Skeletal muscle cell (primary cell): ENCODE measurements around the gene KRTAP1-3.
"Not testable (repeated sequence)": the region's sequence is repeated elsewhere in the genome, so short reads cannot be mapped to it uniquely, and the experiment has no call there.

Source experiments
- DNase-seq: peaks from one replicate; pipeline ENCODE4 v3.0.0-alpha.2; 2010; ENCODE audit warnings: low read depth
- H3K4me3 ChIP-seq: 2 replicates; pipeline ENCODE4 v1.5.1; 2011; ENCODE audit warnings: low read depth, mild to moderate bottlenecking, control low read depth, low read length, moderate library complexity

The KRTAP1-3 gene, protein sequence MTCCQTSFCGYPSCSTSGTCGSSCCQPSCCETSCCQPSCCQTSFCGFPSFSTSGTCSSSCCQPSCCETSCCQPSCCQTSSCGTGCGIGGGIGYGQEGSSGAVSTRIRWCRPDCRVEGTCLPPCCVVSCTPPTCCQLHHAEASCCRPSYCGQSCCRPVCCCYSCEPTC

DNA sequence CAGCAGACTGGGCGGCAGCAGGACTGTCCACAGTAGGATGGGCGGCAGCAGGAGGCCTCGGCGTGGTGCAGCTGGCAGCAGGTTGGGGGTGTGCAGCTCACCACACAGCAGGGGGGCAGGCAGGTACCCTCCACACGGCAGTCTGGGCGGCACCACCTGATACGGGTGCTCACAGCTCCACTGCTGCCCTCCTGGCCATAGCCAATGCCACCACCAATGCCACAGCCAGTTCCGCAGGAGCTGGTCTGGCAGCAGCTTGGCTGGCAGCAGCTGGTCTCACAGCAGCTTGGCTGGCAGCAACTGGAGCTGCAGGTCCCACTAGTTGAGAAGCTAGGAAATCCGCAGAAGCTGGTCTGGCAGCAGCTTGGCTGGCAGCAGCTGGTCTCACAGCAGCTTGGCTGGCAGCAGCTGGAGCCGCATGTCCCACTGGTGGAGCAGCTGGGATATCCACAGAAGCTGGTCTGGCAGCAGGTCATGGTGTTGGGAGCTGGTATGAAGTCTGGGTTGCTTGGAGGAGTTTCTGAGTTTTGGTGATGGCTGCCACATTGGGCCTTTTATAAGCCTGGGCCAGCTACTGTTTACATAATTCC is at the start of gene KRTAP1-3:
TSS of gene KRTAP1-3 (minus strand) at position 529 of the 590 bp plus-strand sequence. CDS start at position 476, 53 bp downstream.
- DNase-seq, H3K4me3 ChIP-seq: not testable (repeated sequence)

DNA sequence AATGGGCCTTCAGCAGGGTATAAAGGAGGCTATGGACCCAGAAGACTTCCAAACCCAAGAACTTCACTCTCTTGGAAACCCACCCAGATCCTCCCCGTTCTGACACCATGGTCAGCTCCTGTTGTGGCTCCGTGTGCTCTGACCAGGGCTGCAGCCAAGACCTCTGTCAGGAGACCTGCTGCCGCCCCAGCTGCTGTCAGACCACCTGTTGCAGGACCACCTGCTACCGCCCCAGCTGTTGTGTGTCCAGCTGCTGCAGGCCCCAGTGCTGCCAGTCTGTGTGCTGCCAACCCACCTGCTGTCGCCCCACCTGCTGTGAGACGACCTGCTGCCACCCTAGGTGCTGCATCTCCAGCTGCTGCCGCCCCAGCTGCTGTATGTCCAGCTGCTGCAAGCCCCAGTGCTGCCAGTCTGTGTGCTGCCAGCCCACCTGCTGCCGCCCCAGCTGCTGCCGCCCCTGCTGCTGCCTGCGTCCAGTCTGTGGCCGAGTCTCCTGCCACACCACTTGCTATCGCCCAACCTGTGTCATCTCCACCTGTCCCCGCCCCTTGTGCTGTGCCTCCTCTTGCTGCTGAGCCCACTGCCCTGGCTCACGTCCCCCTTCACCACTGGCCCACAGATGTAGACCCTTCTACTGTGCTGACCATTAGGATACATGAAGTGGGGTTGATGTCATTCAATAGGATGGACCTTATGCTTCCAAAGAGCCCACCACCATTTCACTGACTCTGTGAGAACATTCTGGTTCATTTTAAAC is 49.6 kb upstream of the KRTAP1-3 start, which contains the start of gene KRTAP4-7:
TSS of gene KRTAP4-7 (plus strand) at position 51 of the 757 bp plus-strand sequence. CDS start at position 108, 57 bp downstream.
- not testable (repeated sequence) for DNase-seq, H3K4me3 ChIP-seq

DNA sequence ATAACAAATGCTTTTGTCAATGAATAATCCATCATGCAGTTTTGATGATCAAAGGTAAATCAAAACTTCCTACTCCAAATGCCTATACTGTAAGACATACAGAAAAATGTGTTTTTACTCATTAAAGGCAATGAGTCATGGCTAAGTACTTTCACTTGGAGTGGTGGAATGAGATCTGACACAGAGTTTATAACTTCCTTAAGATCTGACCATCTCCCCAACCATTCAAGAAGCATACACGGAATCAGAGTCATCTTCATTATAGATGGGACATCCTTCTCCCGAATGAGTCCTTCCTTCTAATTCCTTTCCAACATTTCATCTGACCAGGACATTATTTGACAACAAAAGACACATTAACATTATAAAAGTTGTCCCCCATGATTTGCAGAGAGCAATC is 48.8 kb upstream of the KRTAP1-3 start:
- not testable (repeated sequence) for H3K4me3 ChIP-seq, DNase-seq

DNA sequence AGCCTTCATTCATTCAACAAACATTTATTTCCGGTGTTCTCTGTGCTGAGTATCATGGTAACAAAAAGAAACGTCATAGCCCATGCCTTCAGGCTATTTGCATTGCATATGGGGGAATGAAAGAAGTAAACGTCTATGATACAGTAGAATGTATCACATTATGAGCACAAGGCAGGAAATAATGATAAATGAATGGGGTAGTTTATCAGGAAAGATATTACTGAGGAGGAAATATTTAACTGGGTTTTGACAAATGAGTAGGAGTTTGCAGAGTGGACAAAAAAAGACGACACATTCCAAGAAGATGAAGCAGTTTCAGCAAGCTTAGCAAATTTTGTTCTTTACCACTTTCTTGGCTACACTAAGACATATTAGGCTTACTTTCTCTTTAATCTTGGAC is 48.0 kb upstream of the KRTAP1-3 start:
- H3K4me3 ChIP-seq = no peak overlapping the region
- no peak for DNase-seq

DNA sequence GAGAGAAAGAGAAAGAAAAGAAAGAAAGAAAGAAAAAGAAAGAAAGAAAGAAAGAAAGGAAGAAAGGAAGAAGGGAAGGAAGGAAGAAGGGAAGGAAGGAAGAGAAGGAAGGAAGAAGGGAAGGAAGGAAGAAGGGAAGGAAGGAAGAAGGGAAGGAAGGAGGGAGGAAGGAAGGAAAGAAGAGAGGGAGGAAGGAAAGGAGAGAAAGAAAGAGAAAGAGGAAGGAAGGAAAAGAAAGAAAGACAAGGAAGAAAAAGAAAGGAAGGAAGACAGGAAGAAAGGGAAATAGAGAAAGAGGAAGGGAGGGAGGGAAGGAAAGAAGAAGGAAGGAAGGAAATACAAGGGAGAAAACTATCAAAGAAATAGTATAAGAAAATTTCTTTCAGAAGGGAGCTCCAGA is 42.1 kb upstream of the KRTAP1-3 start:
- H3K4me3 ChIP-seq = no peak overlapping the region
- DNase-seq = no peak

DNA sequence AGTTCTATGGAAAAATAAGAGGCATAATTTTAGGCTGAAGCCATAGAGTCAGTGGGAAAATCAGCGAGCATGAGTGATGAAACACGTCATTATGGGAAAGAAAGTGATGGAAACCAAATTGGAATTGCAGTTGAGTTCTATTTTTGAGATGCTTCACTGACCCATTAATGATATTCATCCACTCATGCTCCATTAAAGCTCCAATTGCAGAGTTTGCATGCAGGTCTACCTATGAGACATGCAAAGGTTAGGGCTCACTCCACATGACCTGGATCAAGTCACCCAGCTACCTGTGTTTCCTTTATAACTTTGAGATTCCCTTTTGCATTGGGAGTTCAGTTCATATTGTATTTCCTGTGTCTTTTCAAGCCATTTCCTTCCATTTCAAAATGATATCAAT is 39.0 kb upstream of the KRTAP1-3 start:
- no peak overlapping the region for H3K4me3 ChIP-seq
- DNase-seq = no peak

DNA sequence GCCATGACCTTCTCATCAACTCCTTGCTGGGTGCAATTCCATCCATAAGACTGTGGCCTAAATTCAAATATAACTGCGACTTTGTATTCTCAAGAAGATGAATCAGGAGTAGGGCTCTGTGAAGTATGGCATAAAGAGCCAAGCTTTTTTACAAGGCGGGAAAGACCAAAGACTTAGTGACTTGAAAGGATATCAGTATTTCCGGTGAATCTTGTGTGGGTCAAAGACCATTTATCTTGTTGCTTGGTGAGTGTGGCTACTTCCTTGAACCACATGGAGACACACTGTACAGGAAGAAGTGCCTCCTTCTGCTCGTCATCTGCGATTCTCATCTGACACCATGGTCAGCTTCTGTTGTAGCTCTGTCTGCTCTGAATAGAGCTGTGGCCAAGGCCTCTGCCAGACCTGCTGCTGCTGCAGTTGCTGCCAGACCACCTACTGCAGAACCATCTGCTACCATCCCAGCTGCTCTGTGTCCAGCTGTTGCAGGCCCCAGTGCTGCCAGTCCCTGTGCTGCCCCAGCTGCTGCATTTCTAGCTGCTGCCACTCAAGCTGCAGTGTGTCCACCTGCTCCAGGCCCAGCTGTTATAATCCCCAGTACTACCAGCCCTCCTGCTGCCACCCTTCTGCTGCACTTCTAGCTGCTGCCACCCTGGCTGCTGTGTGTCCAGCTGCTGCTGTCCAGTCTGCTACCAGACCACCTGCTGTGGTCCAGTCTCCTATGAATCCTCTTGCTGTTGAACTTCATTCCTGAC is 37.1 kb upstream of the KRTAP1-3 start:
- peak; percentile 64 for DNase-seq
- H3K4me3 ChIP-seq = no peak overlapping the region

DNA sequence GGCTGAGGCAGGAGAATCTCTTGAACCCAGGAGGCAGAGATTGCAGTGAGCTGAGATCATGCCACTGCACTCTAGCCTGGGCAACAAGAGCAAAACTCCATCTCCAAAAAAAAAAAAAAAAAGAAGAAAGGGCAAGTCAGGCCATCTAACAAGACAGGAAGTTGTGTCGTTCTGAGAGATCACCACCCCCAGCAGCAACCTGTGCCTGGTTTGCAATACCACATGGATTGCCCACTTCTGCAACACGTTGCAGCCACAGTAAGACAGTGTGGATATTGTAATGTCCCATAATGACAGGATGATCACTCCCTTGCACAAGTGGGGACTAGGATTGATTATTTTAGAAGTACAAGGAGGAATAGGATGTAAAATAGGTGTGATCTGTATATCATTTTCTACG is 34.4 kb upstream of the KRTAP1-3 start:
- no peak overlapping the region for H3K4me3 ChIP-seq
- DNase-seq = no peak

DNA sequence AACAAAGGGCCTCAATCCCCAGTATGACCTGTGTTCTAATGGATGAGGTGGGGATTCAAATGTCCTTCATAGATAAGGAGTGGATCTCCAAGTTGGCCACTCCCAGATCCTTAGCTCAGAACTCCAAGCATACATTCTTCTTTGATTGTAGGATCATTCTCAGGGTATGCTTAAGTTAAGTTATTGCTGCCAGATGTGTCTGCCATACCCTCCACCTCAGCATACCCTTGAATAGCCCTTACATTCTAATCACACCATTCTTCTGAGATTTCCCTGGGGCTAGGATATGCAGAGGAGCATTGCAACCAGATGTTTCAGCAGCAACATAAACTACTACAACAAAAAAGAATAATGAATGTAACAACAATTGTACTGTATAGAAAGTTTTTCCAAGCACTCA is 32.6 kb upstream of the KRTAP1-3 start:
- H3K4me3 ChIP-seq = no peak overlapping the region
- no peak for DNase-seq

DNA sequence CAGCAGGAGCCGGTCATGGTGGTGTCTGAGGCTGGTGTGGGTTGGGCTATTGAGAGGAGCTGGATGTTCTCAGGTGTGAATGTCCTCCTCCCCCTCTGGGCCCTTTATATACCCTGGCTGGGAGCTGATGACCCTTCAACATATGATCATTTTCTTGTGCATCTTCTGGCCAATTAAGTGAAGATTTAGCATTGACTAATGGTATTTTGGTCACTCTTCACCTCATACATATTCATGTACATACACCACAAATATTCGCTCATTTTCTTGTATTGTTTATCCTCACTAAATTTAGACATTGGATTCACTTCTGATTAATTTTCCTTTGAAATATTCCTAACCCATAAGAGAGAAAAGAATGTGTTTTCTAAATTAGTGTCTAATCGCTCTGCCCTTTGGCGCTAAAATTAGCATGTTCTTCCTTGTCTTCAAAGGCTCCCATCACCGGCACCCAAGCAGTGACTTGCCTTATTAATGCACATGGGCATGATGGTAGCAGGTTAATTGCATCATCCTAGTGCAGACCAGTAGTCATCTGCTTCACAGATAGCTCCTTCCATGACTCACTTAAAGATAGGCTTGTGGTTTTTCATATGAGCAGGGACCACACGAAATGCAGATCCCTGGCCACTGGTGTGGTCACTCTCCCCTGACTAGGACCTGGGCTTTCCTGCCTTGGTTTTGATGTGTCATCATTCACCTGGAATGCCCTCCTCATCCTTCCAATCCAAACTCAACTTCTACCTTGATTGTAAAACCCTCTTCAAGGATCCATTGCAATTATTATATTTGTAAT is 31.4 kb upstream of the KRTAP1-3 start, which contains the start of gene KRTAP2-4:
TSS of gene KRTAP2-4 (minus strand) at position 51 of the 796 bp plus-strand sequence. CDS start at position 17, 34 bp downstream.
- DNase-seq = peak; percentile 71
- no peak within 1 kb of the TSS for H3K4me3 ChIP-seq

DNA sequence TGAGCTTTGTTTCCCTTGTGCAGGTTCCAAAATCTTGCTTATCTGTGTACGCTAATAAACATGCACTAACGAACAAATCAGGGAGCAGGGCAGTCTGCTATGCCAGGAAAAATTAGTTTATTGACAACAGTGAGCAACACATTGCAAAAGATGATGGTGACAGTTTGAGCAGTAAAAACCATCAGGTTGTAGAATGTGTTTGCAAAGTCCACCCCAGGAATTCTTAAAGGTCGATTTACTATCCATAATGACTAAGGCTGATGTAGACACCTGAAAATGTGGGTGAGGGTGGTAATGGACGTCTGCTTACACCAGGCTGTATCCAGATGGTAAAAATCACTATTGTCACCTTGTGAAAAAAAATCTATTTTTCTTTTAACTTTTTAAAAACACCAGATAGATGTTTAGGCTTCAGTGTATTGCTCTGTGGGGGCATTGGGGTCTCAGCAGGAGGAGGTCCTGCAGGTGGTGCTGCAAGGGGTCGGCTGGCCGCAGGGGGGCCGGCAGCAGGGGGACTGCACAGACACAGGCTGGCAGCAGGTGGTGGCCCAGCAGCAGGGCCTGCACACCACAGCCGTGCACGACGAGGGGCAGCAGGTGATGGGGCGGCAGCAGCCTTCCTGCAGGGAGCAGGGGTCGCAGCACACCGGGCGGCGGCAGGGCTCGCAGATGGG is 30.5 kb upstream of the KRTAP1-3 start:
- H3K4me3 ChIP-seq, DNase-seq: not testable (repeated sequence)

DNA sequence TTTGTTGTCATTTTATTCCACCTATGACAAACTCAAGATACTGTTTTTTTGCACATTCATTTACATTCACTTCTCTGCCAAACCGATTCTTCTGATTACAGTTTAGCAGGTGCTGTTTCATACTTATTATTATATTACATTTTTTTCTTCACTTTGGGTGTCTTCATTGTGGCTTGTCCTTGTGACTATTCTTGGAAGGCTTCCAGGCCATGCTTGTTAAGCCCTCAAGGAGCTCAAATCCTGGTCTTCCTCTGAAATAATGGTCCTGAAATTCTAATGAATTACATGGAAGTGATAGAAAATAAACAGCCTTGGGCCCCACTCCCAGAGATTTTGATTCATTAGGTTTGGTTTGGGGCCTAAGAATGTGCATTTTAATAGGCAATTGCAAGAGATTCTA is 29.6 kb upstream of the KRTAP1-3 start:
- H3K4me3 ChIP-seq = no peak overlapping the region
- no peak for DNase-seq

DNA sequence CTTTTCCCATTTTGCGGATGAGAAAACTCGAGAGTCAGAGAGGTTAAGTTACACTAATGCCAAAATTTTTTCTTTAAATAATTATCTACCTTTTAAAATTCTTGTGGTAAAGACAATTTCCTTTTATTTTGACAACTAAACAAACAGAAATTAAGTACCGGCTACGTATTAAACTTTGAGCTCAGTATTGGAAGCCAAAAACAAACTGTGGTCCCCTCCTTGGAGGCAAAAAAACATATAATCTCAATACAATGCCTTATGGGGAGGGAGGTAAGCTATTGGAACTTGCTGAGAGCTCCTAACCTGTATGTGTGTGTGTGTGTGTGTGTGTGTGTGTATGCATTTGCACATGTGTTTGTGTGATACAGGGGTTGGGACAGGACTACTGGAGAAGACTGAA is 28.8 kb upstream of the KRTAP1-3 start:
- H3K4me3 ChIP-seq = no peak overlapping the region
- DNase-seq = no peak

DNA sequence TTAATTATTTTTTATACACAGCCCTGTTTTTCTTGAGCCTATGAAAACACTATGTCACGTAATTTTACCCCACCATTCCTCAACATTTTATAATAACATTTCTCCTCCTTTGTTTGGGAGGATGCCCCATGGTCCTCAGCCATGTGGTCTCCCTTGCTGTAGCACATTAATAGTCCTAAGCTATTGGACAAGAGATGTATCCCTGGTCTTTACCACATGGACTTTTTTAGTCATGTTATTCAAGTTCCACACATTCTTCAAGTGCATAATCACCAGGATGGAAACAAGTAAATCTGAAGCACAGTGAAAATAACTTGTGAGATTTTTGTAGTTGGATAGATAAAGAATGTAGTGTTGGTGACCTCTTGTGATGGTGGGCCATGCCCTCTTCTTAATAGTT is 27.3 kb upstream of the KRTAP1-3 start:
- no peak overlapping the region for H3K4me3 ChIP-seq
- peak; percentile 82 for DNase-seq

DNA sequence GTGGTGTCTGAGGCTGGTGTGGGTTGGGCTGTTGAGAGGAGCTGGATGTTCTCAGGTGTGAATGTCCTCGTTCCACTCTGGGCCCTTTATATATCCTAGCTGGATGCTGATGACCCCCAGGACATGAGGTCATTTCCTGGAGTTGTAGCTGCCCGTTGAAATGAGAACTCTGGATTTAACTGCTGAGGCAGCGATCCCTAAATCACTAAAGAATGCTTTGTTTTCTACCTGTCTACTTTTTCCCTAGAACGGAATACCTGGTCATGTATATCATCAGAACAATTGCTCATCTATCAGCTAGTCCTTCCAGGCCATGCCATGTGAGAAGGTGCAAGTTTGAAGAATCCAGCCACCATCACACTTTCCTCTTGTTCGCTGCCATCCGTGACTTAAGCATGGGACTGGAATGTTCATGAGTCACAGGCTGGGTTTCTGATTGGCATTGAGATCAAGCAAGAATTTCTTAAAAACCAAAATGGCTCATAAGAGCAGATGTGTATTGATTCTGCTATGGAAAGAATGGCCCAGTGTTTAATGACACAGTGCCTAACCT is 25.5 kb upstream of the KRTAP1-3 start, which contains the start of gene KRTAP2-3:
TSS of gene KRTAP2-3 (minus strand) at position 63 of the 553 bp plus-strand sequence. CDS start 64 bp downstream, outside the sequence.
- DNase-seq = peak; percentile 78
- H3K4me3 ChIP-seq = no peak within 1 kb of the TSS

DNA sequence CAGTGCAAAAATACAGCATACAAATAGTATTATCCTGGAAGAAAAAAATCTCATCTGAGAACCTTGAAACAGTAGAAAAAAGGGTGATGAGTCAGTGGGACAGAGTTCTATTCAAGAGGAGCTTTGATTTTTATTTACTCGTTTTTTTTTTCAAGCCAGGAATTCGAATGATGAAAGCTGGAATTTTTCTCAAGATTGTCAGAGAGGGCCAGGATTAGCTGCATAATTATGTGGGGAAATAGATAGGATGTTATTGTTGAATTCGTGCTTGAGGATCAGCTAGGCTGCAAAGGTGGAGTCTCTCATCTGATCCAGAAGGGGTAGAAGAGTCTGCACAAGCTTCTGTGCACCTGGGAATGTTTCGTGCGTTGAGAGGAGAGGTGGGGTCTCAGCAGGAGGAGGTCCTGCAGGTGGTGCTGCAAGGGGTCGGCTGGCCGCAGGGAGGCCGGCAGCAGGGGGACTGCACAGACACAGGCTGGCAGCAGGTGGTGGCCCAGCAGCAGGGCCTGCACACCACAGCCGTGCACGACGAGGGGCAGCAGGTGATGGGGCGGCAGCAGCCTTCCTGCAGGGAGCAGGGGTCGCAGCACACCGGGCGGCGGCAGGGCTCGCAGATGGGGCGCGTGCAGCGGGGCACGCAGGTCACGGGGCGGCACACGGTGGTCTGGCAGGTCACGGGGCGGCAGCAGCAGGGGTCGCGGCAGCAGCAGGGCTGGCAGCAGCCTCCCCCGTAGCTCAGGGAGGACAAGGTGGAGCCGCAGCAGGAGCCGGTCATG is 24.8 kb upstream of the KRTAP1-3 start:
- peak; percentile 66 for DNase-seq
- not testable (repeated sequence) for H3K4me3 ChIP-seq

DNA sequence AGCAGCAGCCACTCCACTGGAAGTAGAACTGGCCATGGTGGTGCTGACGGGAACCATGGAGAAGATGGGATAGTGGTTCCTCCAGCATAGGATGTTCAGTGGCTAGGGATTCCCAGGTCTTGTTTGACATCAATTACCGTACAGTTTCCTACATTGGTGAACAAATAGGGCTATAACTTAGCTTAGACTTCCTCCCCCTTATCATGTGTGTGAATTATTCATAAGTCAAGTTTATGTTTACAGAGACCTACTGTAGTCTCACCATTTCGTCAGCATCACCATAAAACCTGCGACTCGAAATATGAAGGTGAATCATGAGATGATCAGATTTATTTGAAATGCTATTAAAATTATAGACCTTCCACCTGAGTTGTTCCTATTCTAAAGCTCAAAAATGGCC is 24.1 kb upstream of the KRTAP1-3 start:
- no peak overlapping the region for H3K4me3 ChIP-seq
- DNase-seq = no peak
